SHP77 treated with DMSO at 0.1 percent for 48 hours (cell line): ENCODE data around the gene ZSCAN21.

Experiments
- DNase-seq: peaks from one replicate; lab custom pipeline; 2025; lab: John Stamatoyannopoulos, UW

Gene ZSCAN21

GRCh38 chr7:100027197-100027596 lies 22.4 kb upstream of the ZSCAN21 start:
- DNase-seq = no peak

DNA sequence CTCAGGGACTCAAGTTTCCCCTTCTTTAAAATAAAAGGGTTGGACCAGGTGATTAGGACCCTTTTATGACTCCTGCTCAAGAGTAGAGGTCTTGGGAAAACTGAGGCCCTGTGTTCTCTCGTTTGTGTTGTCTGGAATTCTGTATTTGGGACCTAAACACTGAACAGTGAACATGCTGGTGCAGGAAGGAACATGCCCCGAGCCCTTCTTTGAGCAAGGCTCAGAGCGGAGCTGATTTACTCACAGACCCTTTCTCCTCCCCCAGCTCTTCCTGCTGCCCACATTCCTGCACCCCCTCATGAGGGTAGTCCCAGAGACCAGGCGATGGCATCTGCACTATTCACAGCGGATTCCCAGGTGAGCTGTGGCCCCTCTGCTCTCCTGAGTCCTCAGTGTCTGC lies 20.0 kb upstream of the ZSCAN21 start:
- no peak for DNase-seq

DNA sequence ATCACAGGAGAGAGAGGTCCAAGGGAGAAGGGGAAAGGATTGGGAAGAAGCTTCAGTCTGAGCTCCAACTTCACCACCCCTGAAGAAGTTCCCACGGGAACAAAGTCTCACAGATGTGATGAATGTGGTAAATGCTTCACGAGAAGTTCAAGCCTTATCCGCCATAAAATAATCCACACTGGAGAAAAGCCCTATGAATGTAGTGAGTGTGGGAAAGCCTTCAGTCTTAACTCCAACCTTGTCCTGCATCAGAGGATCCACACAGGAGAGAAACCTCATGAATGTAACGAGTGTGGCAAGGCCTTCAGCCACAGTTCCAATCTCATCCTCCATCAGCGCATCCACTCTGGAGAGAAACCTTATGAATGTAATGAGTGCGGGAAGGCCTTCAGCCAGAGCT lies 16.0 kb upstream of the ZSCAN21 start:
- DNase-seq = no peak

DNA sequence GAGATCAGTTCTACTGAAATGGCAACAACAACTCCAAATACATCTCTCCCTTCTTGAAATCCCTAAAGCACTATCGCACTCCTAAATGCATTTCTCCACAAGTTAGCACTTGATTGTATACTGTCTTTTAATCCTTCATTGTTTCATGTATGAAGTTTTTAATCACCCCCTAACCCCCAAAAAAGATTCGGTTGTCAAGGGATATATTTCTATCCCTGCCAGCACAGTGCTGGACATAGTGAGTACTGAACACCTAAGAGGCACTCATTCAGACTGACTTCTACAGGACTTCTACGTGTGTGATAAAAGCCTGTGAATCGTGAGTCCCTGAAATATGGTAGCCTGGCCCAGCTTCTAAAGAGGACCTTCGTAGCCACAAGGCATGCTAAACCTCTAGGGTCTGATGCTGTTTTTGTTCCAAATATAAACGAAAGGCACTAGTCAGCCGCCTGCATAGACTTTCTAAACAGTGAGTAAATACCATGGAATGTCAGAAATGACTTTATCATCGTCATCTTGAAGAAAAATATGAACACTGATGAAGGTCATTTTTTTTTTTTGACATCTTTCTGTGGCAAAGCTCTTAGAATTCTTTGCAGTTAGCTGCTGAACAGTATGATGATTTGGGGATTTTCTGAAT lies 14.6 kb upstream of the ZSCAN21 start:
- no peak for DNase-seq

DNA sequence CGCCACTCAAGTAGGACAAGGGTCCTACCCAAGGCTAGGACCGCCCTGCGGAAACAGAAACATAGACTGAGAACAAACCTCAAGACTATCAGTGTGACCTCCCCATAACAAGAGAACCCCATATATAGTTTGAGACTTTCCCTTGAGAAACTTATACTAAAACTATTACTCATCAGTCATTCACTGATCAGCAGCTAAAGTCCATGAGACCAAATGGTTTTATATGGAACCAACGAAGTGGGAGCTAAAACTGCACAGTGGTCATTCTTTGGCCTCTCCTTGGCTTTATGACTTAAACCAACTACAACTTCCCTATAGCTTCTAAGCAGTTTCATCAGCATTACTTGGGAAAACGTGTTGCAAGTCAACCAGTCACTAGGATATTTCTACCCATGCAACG lies 13.7 kb upstream of the ZSCAN21 start:
- no peak for DNase-seq

GRCh38 chr7:100038326-100038725 lies 11.2 kb upstream of the ZSCAN21 start:
- no peak for DNase-seq

DNA sequence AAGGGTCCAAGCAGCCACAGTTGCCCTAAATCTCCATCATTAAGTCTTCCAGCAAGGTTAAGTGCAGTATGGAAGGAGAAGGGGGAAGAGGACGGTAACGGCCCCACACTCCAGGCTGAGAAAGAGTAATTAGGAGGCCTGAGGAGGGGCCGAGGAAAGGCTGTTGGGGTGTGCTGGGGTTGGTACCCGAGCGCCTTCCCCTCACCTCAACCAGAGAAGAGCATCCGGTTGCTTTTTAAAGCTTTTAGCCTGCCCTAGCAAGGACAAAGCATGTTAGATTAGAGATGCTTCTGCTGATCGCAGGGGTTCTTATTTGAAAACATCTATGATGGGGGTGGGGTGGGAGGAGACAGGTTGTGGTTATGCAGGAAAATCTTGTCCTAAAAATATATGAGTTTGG lies 9.0 kb upstream of the ZSCAN21 start:
- no peak for DNase-seq

- no peak for DNase-seq
Observed at GRCh38 chr7:100044718-100045117, 4.9 kb upstream of the ZSCAN21 start.

- no peak for DNase-seq
Observed at GRCh38 chr7:100048680-100049079, 894 bp upstream of the ZSCAN21 start.

GRCh38 chr7:100051611-100052010 lies 2.0 kb downstream of the ZSCAN21 start:
- DNase-seq = no peak

GRCh38 chr7:100053215-100053614 lies 3.6 kb downstream of the ZSCAN21 start:
- peak; percentile 56 for DNase-seq

DNA sequence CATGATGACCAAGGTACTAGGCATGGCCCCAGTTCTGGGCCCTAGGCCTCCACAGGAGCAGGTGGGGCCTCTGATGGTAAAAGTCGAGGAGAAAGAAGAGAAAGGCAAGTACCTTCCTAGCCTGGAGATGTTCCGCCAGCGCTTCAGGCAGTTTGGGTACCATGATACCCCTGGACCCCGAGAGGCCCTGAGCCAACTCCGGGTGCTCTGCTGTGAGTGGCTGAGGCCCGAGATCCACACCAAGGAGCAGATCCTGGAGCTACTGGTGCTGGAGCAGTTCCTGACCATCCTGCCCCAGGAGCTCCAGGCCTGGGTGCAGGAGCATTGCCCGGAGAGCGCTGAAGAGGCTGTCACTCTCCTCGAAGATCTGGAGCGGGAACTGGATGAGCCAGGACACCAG lies 7.4 kb downstream of the ZSCAN21 start:
- no peak for DNase-seq

DNA sequence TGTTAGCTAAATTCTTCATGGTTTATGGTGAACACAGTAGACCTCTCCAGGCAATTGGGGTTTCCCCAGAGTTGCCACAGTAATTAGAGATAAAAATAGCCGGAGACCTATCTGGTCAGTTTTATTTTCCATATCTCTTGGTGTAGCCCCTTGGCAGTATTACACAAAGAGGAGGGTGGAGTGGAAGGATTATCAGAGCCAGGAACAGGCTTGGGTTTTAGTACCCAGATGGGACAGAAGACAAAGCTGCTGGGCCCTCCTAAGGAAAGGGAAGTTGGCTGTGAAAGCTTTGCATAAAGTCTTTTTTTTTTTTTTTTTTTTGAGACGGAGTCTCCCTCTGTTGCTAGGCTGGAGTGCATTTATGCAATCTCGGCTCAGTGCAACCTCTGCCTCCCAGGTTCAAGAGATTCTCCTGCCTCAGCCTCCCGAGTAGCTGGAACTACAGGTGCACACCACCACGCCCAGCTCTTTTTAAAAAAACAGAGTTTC lies 9.7 kb downstream of the ZSCAN21 start:
- DNase-seq = no peak

GRCh38 chr7:100061518-100062193 lies 12.1 kb downstream of the ZSCAN21 start:
- no peak for DNase-seq

DNA sequence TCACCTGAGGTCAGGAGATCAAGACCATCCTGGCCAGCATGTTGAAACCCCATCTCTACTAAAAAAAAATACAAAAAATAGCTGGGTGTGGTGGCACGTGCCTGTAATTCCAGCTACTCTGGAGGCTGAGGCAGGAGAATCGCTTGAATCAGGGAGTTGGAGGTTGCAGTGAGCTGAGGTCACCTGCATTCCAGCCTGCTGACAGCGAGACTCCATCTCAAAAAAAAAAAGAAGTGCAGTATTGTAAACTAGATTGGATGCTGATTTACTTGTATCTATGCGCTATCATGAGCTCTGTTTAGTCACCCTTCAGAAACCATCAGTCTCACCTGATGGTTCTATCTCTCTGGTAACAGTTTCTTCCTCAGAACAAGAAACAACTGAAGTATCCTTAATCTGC lies 13.8 kb downstream of the ZSCAN21 start:
- no peak for DNase-seq

GRCh38 chr7:100064162-100064561 lies 14.6 kb downstream of the ZSCAN21 start:
- no peak for DNase-seq

DNA sequence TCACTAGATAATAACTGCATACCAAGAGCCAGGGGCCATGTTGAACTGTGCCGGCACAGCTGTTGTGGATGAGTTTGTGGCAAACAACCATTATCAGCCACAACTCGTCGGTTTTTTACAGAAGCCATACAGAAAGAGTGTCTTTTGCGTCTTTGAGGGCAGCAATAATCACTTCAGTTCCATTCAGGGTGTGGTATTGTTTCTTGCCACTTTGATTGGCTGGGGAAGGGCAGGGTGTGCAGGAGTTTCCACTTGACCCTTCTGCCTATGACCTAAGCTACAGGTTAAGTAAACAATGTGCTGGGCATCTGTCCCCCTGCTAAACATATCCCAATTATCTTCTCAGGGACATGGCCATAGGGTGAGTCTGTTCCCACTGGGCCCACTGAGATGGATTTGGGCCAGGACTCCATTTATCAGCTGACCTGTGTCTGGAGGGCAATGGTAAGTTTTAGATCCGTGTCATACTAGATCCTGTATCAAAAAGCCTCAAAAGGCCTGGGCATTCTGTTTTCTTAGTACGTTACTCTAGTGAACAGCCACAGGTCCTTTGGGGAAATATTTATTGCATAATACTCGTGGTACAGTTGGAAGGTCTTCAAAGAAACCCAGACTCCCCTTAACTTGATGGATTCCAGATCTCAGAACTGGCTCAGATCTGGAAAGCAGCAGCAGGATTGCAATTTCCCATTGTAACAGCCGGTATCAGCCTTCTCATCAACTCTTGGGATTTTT lies 16.0 kb downstream of the ZSCAN21 start:
- DNase-seq = no peak

DNA sequence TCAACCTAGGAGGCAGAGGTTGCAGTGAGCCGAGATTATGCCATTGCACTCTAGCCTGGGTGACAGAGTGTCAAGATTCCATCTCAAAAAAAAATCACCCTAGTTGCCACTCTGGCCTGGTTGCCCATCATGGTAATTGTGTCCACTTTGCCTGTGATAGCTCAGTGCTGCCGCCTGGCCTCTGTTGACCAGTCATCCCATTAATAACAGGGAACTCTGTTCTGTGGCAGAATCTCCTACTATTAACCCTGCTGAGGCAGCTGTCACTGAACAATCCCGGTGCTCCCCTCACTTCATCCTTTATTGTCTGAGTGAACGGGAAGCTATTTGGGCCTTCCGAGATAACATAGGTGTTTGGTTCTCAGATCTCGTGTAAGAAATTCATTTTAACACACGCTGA lies 17.4 kb downstream of the ZSCAN21 start:
- no peak for DNase-seq

DNA sequence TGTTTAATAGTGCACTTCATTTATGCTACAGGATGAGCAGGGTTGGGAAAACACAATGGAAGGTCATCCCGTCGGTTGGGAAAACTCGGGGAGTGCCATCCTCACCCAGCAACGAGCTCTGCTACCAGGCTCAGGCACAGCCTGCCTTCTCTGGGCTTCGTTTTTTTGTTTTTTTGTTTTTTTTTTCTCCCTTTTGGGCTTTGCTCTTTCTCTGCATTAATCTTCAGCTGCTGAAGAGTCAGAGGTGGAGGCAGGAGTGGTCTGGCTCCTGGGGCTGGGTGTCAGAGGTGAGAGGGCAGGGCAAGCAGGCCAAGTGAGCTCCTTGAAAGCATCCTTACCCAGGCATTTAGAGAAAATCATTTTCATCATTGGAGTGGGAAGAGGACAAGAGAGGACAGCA lies 20.4 kb downstream of the ZSCAN21 start:
- DNase-seq = no peak

GRCh38 chr7:100071018-100071723 lies 21.6 kb downstream of the ZSCAN21 start:
- no peak for DNase-seq

DNA sequence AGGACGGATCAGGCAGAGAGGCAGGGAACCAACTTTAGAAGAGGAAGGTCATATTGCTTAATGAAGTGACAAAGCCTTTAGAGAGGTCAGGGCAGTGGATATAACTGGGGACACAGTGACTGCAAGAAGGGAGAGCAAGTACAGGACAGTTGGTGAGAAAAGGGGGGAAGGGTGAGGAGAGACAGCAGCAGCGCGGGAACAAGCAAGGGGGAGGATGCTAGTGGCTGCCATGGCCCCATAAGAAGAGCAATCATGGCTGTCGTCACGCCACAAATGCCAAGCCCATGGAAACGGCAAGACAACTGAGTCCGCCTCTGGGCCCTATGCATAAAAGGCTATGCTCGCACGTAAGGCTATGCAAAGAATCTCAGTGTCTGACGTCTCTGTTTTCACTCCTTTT lies 22.9 kb downstream of the ZSCAN21 start:
- no peak for DNase-seq

DNA sequence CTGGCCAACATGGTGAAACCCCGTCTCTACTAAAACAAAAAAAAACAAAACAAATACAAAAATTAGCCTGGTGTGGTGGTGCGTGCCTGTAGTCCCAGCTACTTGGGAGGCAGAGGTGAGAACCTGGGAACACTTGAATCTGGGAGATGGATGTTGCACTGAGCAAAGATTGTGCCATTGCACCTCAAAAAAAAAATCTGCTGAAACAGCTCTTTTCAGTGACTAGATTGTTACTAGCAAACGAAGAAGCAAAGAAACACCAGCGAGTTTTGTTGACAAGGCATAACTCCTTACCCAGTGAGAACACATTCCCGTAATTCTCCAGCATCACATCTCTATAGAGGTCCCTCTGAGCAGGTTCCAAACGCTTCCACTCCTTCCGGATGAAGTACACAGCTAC lies 25.3 kb downstream of the ZSCAN21 start:
- DNase-seq = no peak

DNA sequence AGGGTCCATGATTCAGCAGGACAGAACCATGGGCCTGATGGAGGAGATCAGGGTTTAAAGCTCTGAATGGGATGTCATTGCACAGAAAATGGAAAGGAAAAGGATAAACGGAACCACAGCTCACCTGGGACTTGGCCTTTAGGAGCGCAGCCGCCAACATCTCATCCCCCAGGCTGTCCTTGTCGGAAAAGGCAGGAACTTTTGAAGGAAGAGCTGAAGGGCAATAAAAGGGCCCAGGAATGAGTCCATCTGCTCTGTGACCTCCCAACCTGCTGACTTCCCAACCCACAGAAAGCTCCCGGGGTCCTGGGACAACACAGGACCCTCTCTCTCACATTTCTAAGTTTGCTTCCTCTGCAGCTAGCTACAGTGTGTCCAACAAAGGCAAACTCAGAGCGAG lies 25.8 kb downstream of the ZSCAN21 start:
- no peak for DNase-seq
